ENCODE data around the gene ADD3. TPM values are rescaled to one million over a fixed set of nuclear protein-coding genes. Genes with fewer than 3 reads are reported as not detected.
A peak's percentile ranks its signal among the peaks of the same experiment; 100 is the strongest.

Gene ADD3
- total RNA-seq (2016; rRNA removed; fragmentation: Illumina TruSeq; extraction: Trizol) (57.5 and 70.2 TPM in 2 replicates), polyA plus RNA-seq (2011; rRNA removed) (40.0 and 44.7 TPM in 2 replicates), polyA minus RNA-seq (2011; rRNA and poly(A)+ RNA removed; ENCODE audit: low replicate concordance) (41.0 and 60.2 TPM in 2 replicates), Bru-seq, nascent RNA (percentile 74 among the genes with signal in this experiment), BruChase-seq, experiment 1, labeled RNA remaining after a 6-hour chase (percentile 72 among the genes with signal in this experiment), BruChase-seq, experiment 2, labeled RNA remaining after a 2-hour chase (percentile 74 among the genes with signal in this experiment)
- 23.9 and 30.3 TPM in 2 replicates for total RNA-seq (2016; cell fraction: cytosol; rRNA removed; fragmentation: Illumina TruSeq; extraction: Trizol; ENCODE audit: low read depth)
- 57.4 and 65.2 TPM in 2 replicates for total RNA-seq (2016; cell fraction: insoluble cytoplasmic fraction; rRNA removed; fragmentation: Illumina TruSeq; extraction: Trizol)
- total RNA-seq (2016; cell fraction: membrane; rRNA removed; fragmentation: Illumina TruSeq; extraction: Trizol), result 25.0 and 26.6 TPM in 2 replicates
- 41.3 and 58.5 TPM in 2 replicates for total RNA-seq (2016; cell fraction: nucleus; rRNA removed; fragmentation: Illumina TruSeq; extraction: Trizol)
- 33.8 and 59.5 TPM in 2 replicates for polyA plus RNA-seq (2011; cell fraction: cytosol; rRNA removed)
- 62.7 and 102 TPM in 2 replicates for polyA plus RNA-seq (2011; cell fraction: nucleus; rRNA removed)
- 29.2 and 48.3 TPM in 2 replicates for polyA plus RNA-seq (2012)
- 1.4 and 1.6 TPM in 2 replicates for polyA plus RNA-seq (2016; cell fraction: cytosol; fragmentation: Illumina TruSeq; extraction: Trizol; ENCODE audit: low read depth)
- 44.7 and 44.8 TPM in 2 replicates for polyA plus RNA-seq (2016; cell fraction: insoluble cytoplasmic fraction; fragmentation: Illumina TruSeq; extraction: Trizol; ENCODE audit: low read depth)
- 5.5 and 6.0 TPM in 2 replicates for polyA plus RNA-seq (2016; cell fraction: membrane; fragmentation: Illumina TruSeq; extraction: Trizol; ENCODE audit: low read depth)
- polyA plus RNA-seq (2016; cell fraction: nucleus; fragmentation: Illumina TruSeq; extraction: Trizol; ENCODE audit: insufficient read depth, low read depth), result 53.5 and 57.5 TPM in 2 replicates
- 34.7 and 44.4 TPM in 2 replicates for polyA minus RNA-seq (2011; cell fraction: cytosol; rRNA and poly(A)+ RNA removed)
- polyA minus RNA-seq (2011; cell fraction: nucleus; rRNA and poly(A)+ RNA removed), result 91.9 and 114 TPM in 2 replicates
- long read RNA-seq, experiment 1, full-length matches to known transcripts, result 9 of 15 reads
- long read RNA-seq, experiment 1, partial matches to known transcripts, result 1 of 15 reads
- long read RNA-seq, experiment 1, other reads (novel, unspliced or antisense), result 5 of 15 reads
- long read RNA-seq, experiment 2, partial matches to known transcripts, result 2 of 36 reads
- long read RNA-seq, experiment 2, other reads (novel, unspliced or antisense), result 33 of 36 reads

GRCh38 chr10:110007701-110008517 is at the start of gene ADD3:
Gene ADD3 (plus strand): TSS chr10:110007984. CDS start chr10:110100654, 92,670 bp downstream.
- DNase-seq (ENCODE audit: low spot score) (peak; percentile 92), FAIRE-seq (no peak), ATAC-seq (peak; percentile 85)
- in situ Hi-C loops (cut with HindIII; ENCODE audit: extremely low pct_ligation_motif_present, low pct_unique_long_range_greater_than_20kb), result loop anchor here (5.0 to 25.0 kb wide), 2 partner anchors 41 to 121 kb away; no protein-coding TSS in a partner anchor
- Histone ChIP-seq H3K36me3 (replicated peaks in 1 of 2; ENCODE audit: control insufficient read depth in 1 of 2, insufficient read depth in 2 of 2, low read length in 2 of 2) (no peaks in the 10 kb centered on the region), H3K9me3 (ENCODE audit: low read length) (no peaks in the 10 kb centered on the region), H2AFZ (ENCODE audit: low read length) (peak within 1 kb of the TSS; percentile 0), H3K4me3 (replicated peaks in 1 of 3; ENCODE audit: insufficient read depth in 1 of 3, low read depth in 2 of 3, low read length in 3 of 3) (peak within 1 kb of the TSS; percentile 77 to 94 (median 85)), H3K4me2 (ENCODE audit: low read depth, low read length) (peak within 1 kb of the TSS; percentile 96), H3K27me3 (ENCODE audit: control insufficient read depth in 1 of 2, insufficient read depth in 2 of 2, low read length in 2 of 2) (no peaks in the 10 kb centered on the region), H3K27ac (ENCODE audit: extremely low read length, insufficient read depth, low read length) (peak within 1 kb of the TSS; percentile 98), H3K4me1 (ENCODE audit: insufficient read depth, low read length) (peaks cover 63% of the 10 kb centered on the region), H3K79me2 (ENCODE audit: insufficient read depth, low read length) (peaks cover 45% of the 10 kb centered on the region), H3K9ac (ENCODE audit: insufficient read depth, low read depth, low read length) (peak within 1 kb of the TSS; percentile 92), H4K20me1 (ENCODE audit: insufficient read depth, low read length) (no peaks in the 10 kb centered on the region)
- POLR2A ChIA-PET, result interaction anchor here (0.7 to 3.5 kb wide), 22 partner anchors 9 to 864 kb away, joined by 3 to 70 read pairs (median 4); partner anchors contain the start of genes PDCD4, SMNDC1 and XPNPEP1
- intact Hi-C loops (cut with micrococcal nuclease; ENCODE audit: unreplicated experiment), result loop anchor here (1.0 to 5.0 kb wide), 5 partner anchors 31 to 123 kb away; no protein-coding TSS in a partner anchor
- CTCF ChIA-PET (ENCODE audit: low intra/inter-chr PET ratio, low total read pairs), result no interaction called here
- no TSS peak for BruUV-seq (replicated peaks)
- 3% methylated on average over 25 of the region's 83 CpGs for WGBS (ENCODE audit: low lambda C conversion rate)
- TF ChIP-seq SKI (IDR thresholded peaks at IDR 0.05; ENCODE audit: partially characterized antibody) (peak; percentile 21), RFXAP (CRISPR knock-in tag; IDR thresholded peaks at IDR 0.05; ENCODE audit: borderline replicate concordance) (no peak), SKIL (CRISPR knock-in tag; IDR thresholded peaks at IDR 0.05; ENCODE audit: borderline replicate concordance) (0 out of 2 replicates have a peak, but pooled peaks have one; percentile 14), RBFOX2 (IDR thresholded peaks at IDR 0.05; ENCODE audit: low read depth, low read length) (peak; percentile 58), PAXIP1 (CRISPR knock-in tag; conservative IDR thresholded peaks at IDR 0.05) (peak; percentile 38; the same call in 1 of the 2 replicates), TBP (CRISPR knock-in tag; IDR thresholded peaks at IDR 0.05) (no peak), PAWR (CRISPR knock-in tag; IDR thresholded peaks at IDR 0.05; ENCODE audit: borderline replicate concordance) (no peak), ZNF768 (CRISPR knock-in tag; IDR thresholded peaks at IDR 0.05) (0 out of 2 replicates have a peak, but pooled peaks have one; percentile 11), HMG20B (CRISPR knock-in tag; conservative IDR thresholded peaks at IDR 0.05) (no peak), AGO2 (optimal IDR thresholded peaks at IDR 0.05; ENCODE audit: low read depth, low read length) (peak; percentile 66), KLF12 (CRISPR knock-in tag; IDR thresholded peaks at IDR 0.05; ENCODE audit: borderline replicate concordance) (no peak), HOXD1 (CRISPR knock-in tag; IDR thresholded peaks at IDR 0.05) (no peak)

All from HepG2 (cell line).